ENCODE data around the gene SV2B. TPM values are rescaled to one million over a fixed set of nuclear protein-coding genes. Genes with fewer than 3 reads are reported as not detected.

Gene SV2B
- total RNA-seq, 1 donor from 2014 or later, result 1.2 TPM

DNA sequence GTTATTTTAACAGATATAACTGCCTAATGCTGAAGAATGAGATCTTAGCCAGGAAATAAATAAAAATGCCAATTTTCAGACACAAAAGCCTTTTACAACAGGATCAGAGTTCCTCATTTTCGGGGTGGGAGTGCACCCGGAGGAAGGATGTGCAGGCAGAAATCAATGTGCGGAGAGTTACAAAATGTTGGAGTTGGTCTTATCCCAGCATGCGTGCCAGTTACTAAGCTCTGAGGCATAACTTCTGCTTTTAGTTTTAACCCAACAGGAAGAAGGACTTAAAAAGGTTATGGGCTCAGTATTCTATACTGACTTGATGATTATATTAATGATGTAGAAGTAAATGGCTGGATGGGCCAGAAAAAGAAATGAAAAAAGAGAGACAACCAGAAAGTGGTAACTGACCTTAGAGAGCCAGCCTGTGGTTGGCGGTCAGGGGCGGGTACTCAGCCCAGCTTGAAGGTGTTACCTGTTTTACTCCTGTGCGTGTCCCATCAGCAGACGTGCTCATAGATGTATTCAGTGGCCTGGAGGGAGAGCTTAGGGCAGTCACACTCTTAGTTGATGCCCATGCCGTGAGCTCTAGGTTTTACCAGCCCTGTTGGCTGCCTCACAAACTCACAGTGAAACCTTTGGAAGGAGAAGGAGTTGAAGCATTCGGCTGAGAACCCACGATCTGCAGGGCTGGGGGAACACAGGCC, 164.7 kb downstream of the SV2B start:
- H3K4me1 ChIP-seq, result peaks cover 7% of the 10 kb centered on the region
- ATAC-seq, result peak; percentile 50 to 60
- H3K9me3 ChIP-seq, result no peaks in the 10 kb centered on the region
- H3K27ac ChIP-seq, result no peak overlapping the region
- TF ChIP-seq, protein P1, sequence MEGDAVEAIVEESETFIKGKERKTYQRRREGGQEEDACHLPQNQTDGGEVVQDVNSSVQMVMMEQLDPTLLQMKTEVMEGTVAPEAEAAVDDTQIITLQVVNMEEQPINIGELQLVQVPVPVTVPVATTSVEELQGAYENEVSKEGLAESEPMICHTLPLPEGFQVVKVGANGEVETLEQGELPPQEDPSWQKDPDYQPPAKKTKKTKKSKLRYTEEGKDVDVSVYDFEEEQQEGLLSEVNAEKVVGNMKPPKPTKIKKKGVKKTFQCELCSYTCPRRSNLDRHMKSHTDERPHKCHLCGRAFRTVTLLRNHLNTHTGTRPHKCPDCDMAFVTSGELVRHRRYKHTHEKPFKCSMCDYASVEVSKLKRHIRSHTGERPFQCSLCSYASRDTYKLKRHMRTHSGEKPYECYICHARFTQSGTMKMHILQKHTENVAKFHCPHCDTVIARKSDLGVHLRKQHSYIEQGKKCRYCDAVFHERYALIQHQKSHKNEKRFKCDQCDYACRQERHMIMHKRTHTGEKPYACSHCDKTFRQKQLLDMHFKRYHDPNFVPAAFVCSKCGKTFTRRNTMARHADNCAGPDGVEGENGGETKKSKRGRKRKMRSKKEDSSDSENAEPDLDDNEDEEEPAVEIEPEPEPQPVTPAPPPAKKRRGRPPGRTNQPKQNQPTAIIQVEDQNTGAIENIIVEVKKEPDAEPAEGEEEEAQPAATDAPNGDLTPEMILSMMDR (IDR thresholded peaks at IDR 0.05), result no peak
- H3K4me3 ChIP-seq, result no peak overlapping the region
- intact Hi-C loops (cut with DNase I), result no loop called here
- H3K36me3 ChIP-seq, result no peaks in the 10 kb centered on the region
- peaks cover 3% of the 10 kb centered on the region for H3K27me3 ChIP-seq (ENCODE audit: low read depth)
- DNase-seq, result no peak

DNA sequence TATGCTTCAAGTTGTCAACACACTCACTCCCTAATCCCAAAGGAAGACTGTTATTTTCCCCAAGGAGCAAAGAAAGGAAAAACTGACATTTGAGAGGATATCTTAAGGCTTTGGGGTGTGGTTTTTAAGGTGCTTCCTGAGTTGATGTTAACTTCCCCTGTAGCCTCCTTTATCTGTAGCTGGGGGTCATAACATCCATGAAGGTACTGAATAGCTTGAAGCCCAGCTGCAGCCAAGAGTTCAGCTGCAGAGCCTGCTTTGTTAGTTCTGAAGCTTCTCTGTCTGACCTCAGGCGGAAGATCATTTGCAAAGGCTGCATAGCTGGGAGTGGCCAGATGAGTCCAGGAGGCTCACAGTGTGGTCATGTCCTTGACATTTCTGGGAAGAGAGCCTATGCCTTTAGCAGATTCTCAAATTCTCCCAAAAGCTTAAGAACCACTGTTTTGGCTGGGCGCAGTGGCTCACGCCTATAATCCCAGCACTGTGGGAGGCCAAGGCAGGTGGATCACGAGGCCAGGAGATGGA, 165.4 kb downstream of the SV2B start:
- Histone ChIP-seq H3K36me3 (no peaks in the 10 kb centered on the region), H3K4me1 (peaks cover 7% of the 10 kb centered on the region), H3K9me3 (no peaks in the 10 kb centered on the region), H3K4me3 (no peak overlapping the region), H3K27ac (no peak overlapping the region), H3K27me3 (ENCODE audit: low read depth) (peaks cover 3% of the 10 kb centered on the region)
- DNase-seq (no peak), ATAC-seq (no peak)
- TF ChIP-seq, protein P1 (IDR thresholded peaks at IDR 0.05), result no peak
- intact Hi-C loops (cut with DNase I), result no loop called here

DNA sequence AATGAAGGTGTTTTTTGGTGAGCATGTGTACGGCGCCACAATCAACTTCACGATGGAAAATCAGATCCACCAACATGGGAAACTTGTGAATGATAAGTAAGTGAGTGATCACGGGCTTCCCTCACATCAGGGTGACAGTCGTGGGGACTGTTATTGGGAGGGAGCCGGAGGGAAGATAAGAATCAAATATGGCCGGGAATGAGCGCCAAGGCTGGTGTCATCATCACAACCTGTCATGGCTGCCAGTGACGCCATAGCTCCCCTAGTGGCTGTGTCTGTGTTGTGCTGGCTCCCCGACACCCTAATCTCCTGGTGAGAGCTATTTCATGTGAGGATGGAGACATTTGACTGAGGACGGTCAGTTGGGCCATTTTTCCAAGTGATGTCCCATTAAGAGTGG, 168.5 kb downstream of the SV2B start:
- Histone ChIP-seq H3K9me3 (no peaks in the 10 kb centered on the region), H3K27me3 (ENCODE audit: low read depth) (peaks cover 3% of the 10 kb centered on the region), H3K4me3 (no peak overlapping the region), H3K27ac (no peak overlapping the region), H3K36me3 (no peaks in the 10 kb centered on the region), H3K4me1 (peaks cover 14% of the 10 kb centered on the region)
- ATAC-seq (no peak), DNase-seq (no peak)
- intact Hi-C loops (cut with DNase I), result no loop called here
- TF ChIP-seq, protein P1 (IDR thresholded peaks at IDR 0.05), result peak; percentile 8

DNA sequence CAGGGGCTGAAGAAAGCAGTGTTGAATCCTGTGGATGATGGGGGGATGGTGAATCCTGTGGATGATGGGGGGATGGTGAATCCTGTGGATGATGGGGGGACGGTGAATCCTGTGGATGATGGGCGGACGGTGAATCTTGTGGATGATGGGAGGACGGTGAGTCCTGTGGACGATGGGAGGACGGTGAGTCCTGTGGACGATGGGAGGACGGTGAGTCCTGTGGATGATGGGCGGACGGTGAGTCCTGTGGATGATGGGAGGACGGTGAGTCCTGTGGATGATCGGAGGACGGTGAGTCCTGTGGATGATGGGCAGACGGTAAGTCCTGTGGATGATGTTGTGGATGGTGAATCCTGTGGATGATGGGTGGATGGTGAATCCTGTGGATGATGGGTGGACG, 170.7 kb downstream of the SV2B start:
- intact Hi-C loops (cut with DNase I), result no loop called here
- TF ChIP-seq, protein P1 (IDR thresholded peaks at IDR 0.05), result no peak
- DNase-seq (no peak), ATAC-seq (no peak)
- Histone ChIP-seq H3K27me3 (ENCODE audit: low read depth) (peaks cover 3% of the 10 kb centered on the region), H3K27ac (no peak overlapping the region), H3K9me3 (no peaks in the 10 kb centered on the region), H3K36me3 (no peaks in the 10 kb centered on the region), H3K4me3 (no peak overlapping the region), H3K4me1 (peaks cover 7% of the 10 kb centered on the region)

DNA sequence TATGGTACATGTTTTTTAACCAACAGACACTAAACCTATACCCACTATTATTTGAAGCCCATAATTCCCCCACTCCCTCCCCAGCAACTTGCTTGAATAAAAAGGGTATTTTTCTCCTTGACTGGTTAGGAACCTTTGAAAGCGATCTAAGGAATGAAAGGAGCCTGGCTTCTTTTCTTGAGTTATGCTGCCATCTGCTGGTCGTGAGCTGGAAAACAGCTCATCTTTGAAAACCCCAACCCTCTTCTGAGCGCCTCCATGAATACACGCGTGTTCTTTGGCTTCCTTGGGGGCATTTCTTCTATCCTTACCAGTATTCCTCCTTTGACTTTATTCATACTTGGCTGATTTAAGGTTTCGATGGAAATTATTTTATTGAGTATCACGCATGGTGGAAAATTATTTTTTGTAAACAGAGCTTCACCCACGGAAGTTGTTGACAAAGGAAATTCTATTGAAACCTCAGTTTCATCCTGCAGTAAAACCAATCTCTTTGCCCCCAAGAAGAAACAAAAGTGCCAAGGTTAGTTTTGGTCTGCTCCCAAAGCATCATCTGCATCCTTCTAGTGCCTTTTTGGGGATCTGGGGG, 171.6 kb downstream of the SV2B start:
- Histone ChIP-seq H3K9me3 (no peaks in the 10 kb centered on the region), H3K27ac (no peak overlapping the region), H3K27me3 (ENCODE audit: low read depth) (peaks cover 3% of the 10 kb centered on the region), H3K4me1 (peaks cover 7% of the 10 kb centered on the region), H3K4me3 (no peak overlapping the region), H3K36me3 (no peaks in the 10 kb centered on the region)
- ATAC-seq (peak; percentile 67 to 76), DNase-seq (no peak)
- intact Hi-C loops (cut with DNase I), result no loop called here
- TF ChIP-seq, protein P1 (IDR thresholded peaks at IDR 0.05), result peak; percentile 81

Data from lower lobe of right lung (tissue), 2 donors.